Spleen (tissue), 11 donors: ENCODE data around the gene CITED4. TPM values are rescaled to one million over a fixed set of nuclear protein-coding genes. Genes with fewer than 3 reads are reported as not detected.
A peak's percentile ranks its signal among the peaks of the same experiment; 100 is the strongest.

Experiments
- DNase-seq: peaks from one replicate; pipeline ENCODE4 v3.0.0-alpha.2; 2020
- H3K27ac ChIP-seq, 8 donors: fragments of 200-600 bp; sonication (generic) in 7 of 8; 1 replicate in 4 of 8; 2 replicates in 4 of 8; pipeline versions ENCODE4 v1.5.0 to v1.8.0; 2016 to 2021; ENCODE audit warnings: inconsistent platforms in 4 of 8, mild to moderate bottlenecking in 4 of 8, moderate library complexity in 1 of 8
- H3K27me3 ChIP-seq, 7 donors: fragments of 200-600 bp; sonication (generic) in 6 of 7; replicated peaks in 1 of 7; 1 replicate in 4 of 7; 2 replicates in 3 of 7; pipeline versions ENCODE4 v1.5.0 to v1.8.0; 2016 to 2021; ENCODE audit warnings: inconsistent platforms in 3 of 7, mild to moderate bottlenecking in 1 of 7
- H3K36me3 ChIP-seq, 6 donors: fragments of 200-600 bp; sonication (generic) in 5 of 6; 1 replicate in 4 of 6; 2 replicates in 2 of 6; pipeline versions ENCODE4 v1.5.0 to v1.8.0; 2016 to 2021; ENCODE audit warnings: inconsistent platforms in 2 of 6
- H3K4me1 ChIP-seq, 6 donors: fragments of 200-600 bp; sonication (generic) in 5 of 6; 1 replicate in 3 of 6; 2 replicates in 3 of 6; pipeline versions ENCODE4 v1.5.0 to v1.8.0; 2016 to 2021; ENCODE audit warnings: inconsistent platforms in 3 of 6
- H3K4me3 ChIP-seq, 8 donors: fragments of 200-600 bp; sonication (generic) in 7 of 8; 1 replicate in 4 of 8; 2 replicates in 4 of 8; pipeline versions ENCODE4 v1.5.0 to v1.8.0; 2016 to 2021; ENCODE audit warnings: inconsistent platforms in 4 of 8, mild to moderate bottlenecking in 4 of 8, moderate library complexity in 2 of 8
- H3K9me3 ChIP-seq, 8 donors: fragments of 200-600 bp; sonication (generic) in 7 of 8; 1 replicate in 4 of 8; 2 replicates in 4 of 8; pipeline versions ENCODE4 v1.5.0 to v1.8.0; 2016 to 2021; ENCODE audit warnings: inconsistent platforms in 4 of 8
- POLR2A ChIP-seq, 3 donors: fragments of 450-650 bp; IDR thresholded peaks; one replicate each; pipeline ENCODE4 v1.5.1; 2017; ENCODE audit warnings: antibody characterized with exemption in 3 of 3, mild to moderate bottlenecking in 1 of 3
- POLR2AphosphoS5 ChIP-seq, 3 donors: sonication (generic); formaldehyde crosslinking; IDR thresholded peaks; one replicate each; pipeline ENCODE4 v1.5.1; 2017; ENCODE audit warnings: antibody characterized with exemption in 3 of 3
- WGBS, 5 donors: extraction: QIAGEN DNeasy Blood & Tissue Kit in 3 of 5; methylation state at CpG; one replicate each; pipeline versions ENCODE4 v1.1.5 to v1.1.7; 2013 to 2018; 5-methylcytosine and 5-hydroxymethylcytosine counted together
- intact Hi-C: fragments of 100-400 bp; cut with DNase I; formaldehyde crosslinking; loops from one replicate; pipeline ENCODE4 v1.15.0; 2023; ENCODE audit warnings: low total_unique reads
- polyA plus RNA-seq, 3 donors: library from polyadenylated mRNA; stranded (reverse); fragments of 200-250 nt; gene quantifications; one replicate each; pipeline ENCODE4 v1.2.1, GENCODE V29; 2013
- total RNA-seq, 7 donors: library from RNA; depleted of rRNA in 3 of 7; stranded (reverse); fragments of >200 nt in 3 of 7; fragmentation: NEBNext Ultra II Directional in 4 of 7; extraction: Animal tissue kit (Norgen Biotek cat#: 25700) in 4 of 7; gene quantifications; one replicate each; pipeline versions ENCODE4 v1.1.0 to v1.2.1, GENCODE V29; 2016 to 2021
- TF ChIP-seq, protein P1 (sequence below), 11 experiments: fragments of 200-600 bp in 7 of 11; fragments of 450-650 bp in 4 of 11; sonication (generic) in 4 of 11; IDR thresholded peaks in 8 of 11; conservative IDR thresholded peaks in 3 of 11; 1 replicate in 7 of 11; 2 replicates in 4 of 11; pipeline versions ENCODE4 v1.4.0 to v1.8.0; 2016 to 2021; ENCODE audit warnings: antibody characterized with exemption in 11 of 11, inconsistent platforms in 4 of 11, mild to moderate bottlenecking in 1 of 11
- donor health status: healthy with polysubstance abuse.
- donor health status: DM: no; HTN: no; CAD: no; lungs with moderate emphysema.
- donor health status: DM: no; HTN: no; CAD: no.
- donor health status: Bipolar disorder and iron deficiency.
- donor health status: healthy.
- donor health status: DM: no; HTN: no; CAD: no.
- donor health status: DM: yes; HTN: yes; CAD: no.

CITED4 gene
- total and polyA plus RNA-seq, 10 donors = 10.0 to 98.8 (median 46.8) TPM

GRCh38 chr1:40870135-40870728 is 8.1 kb upstream of the CITED4 start:
- Histone ChIP-seq H3K9me3 (peaks cover 0 to 9% (median 6%) of the 10 kb centered on the region in 8 donors), H3K27ac (no peak overlapping the region), H3K4me1 (peaks cover 0 to 9% (median 5%) of the 10 kb centered on the region in 6 donors), H3K27me3 (peaks cover 0 to 3% (median 0%) of the 10 kb centered on the region in 7 donors), H3K4me3 (no peak overlapping the region), H3K36me3 (no peaks in the 10 kb centered on the region)
- DNase-seq = no peak
- TF ChIP-seq, protein P1, sequence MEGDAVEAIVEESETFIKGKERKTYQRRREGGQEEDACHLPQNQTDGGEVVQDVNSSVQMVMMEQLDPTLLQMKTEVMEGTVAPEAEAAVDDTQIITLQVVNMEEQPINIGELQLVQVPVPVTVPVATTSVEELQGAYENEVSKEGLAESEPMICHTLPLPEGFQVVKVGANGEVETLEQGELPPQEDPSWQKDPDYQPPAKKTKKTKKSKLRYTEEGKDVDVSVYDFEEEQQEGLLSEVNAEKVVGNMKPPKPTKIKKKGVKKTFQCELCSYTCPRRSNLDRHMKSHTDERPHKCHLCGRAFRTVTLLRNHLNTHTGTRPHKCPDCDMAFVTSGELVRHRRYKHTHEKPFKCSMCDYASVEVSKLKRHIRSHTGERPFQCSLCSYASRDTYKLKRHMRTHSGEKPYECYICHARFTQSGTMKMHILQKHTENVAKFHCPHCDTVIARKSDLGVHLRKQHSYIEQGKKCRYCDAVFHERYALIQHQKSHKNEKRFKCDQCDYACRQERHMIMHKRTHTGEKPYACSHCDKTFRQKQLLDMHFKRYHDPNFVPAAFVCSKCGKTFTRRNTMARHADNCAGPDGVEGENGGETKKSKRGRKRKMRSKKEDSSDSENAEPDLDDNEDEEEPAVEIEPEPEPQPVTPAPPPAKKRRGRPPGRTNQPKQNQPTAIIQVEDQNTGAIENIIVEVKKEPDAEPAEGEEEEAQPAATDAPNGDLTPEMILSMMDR (IDR thresholded peaks at IDR 0.05 in 8 of 11, conservative IDR thresholded peaks at IDR 0.05 in 3 of 11) = no peak
- no peak for TF ChIP-seq POLR2A (IDR thresholded peaks at IDR 0.05)
- WGBS, 5 donors = 68 to 96% (median 92%) methylated on average over 2 of the region's 2 CpGs
- intact Hi-C loops = no loop called here

GRCh38 chr1:40868051-40868723 is 6.0 kb upstream of the CITED4 start:
- DNase-seq = no peak

DNA sequence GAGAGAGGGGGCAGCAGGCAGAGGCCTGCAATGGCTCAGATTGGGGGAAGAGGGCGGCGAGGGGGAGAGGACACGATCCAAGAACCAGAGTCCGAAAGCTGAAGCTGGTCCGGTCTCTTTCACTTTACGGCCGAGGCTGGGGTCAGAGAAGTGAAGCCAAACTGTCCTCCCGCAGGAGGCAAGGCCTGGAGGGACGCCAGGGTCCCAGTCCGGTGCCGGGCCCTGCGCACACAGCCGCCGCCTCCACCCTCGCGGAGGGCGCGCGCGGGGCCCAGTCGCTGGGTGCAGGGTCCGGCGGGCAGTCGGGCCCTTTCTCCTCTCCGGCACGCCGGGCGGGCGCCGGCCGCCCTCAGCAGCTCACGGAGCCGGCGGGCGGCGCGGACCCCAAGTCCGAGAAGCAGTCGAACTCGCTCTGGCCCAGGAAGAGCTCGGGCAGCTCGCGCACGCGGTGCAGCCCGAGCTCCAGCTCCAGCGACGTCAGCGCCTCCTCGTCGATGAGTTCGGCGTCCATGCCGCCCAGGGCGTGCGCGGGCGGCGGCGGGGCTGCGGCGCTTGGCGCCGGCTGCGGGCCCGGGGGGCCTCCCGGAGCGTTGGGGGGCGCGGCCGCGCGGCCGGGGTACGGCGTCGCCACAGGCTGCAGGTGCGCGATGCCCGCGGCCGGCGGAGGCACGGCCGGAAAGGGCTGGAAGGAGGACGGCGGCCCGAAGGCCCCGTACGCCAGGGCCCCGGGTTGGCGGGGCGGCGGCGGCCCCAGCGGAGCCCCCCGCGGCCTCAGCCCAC is 749 bp downstream of the CITED4 start:
- TF ChIP-seq, protein P1 (IDR thresholded peaks at IDR 0.05 in 8 of 11, conservative IDR thresholded peaks at IDR 0.05 in 3 of 11) = no peak
- peak in 2 of 3 donors; percentile 13 to 43 for TF ChIP-seq POLR2AphosphoS5 (IDR thresholded peaks at IDR 0.05)
- no peak for TF ChIP-seq POLR2A (IDR thresholded peaks at IDR 0.05)
- no peaks in the 10 kb centered on the region for H3K36me3 ChIP-seq
- intact Hi-C loops = loop anchor here (5.0 kb wide), 1 partner anchor 86 kb away; no protein-coding TSS in a partner anchor
- H3K9me3 ChIP-seq = no peaks in the 10 kb centered on the region
- peaks cover 0 to 37% (median 20%) of the 10 kb centered on the region in 6 donors for H3K4me1 ChIP-seq
- peak overlapping the region; percentile 68 to 92 (median 86) for H3K27ac ChIP-seq
- 2 to 14% (median 3%) methylated on average over 43 to 98 of the region's 98 CpGs for WGBS, 5 donors
- H3K4me3 ChIP-seq = peak overlapping the region; percentile 51 to 95 (median 72)
- DNase-seq = peak; percentile 89
- H3K27me3 ChIP-seq = peaks cover 0 to 18% (median 0%) of the 10 kb centered on the region in 7 donors

More at GRCh38 chr1:40868051-40868723, 6.0 kb upstream of the CITED4 start:
- intact Hi-C loops = no loop called here
- Histone ChIP-seq H3K4me3 (no peak overlapping the region), H3K36me3 (no peaks in the 10 kb centered on the region), H3K4me1 (peaks cover 0 to 4% (median 0%) of the 10 kb centered on the region in 6 donors), H3K27ac (no peak overlapping the region), H3K27me3 (peaks cover 0 to 2% (median 0%) of the 10 kb centered on the region in 7 donors), H3K9me3 (peaks cover 0 to 9% (median 6%) of the 10 kb centered on the region in 8 donors)
- 81 to 88% (median 84%) methylated on average over 4 of the region's 4 CpGs for WGBS, 5 donors
- TF ChIP-seq POLR2AphosphoS5 (IDR thresholded peaks at IDR 0.05) (no peak), POLR2A (IDR thresholded peaks at IDR 0.05) (no peak)
- TF ChIP-seq, protein P1 (IDR thresholded peaks at IDR 0.05 in 8 of 11, conservative IDR thresholded peaks at IDR 0.05 in 3 of 11) = no peak
